SH-SY5Y (cell line): Measurements from ENCODE around the gene TRIM48.
"Not testable (repeated sequence)": the region's sequence is repeated elsewhere in the genome, so short reads cannot be mapped to it uniquely, and the experiment has no call there.

ENCODE experiments used
- GATA2 ChIP-seq: IDR thresholded peaks from 2 replicates; pipeline ENCODE4 v1.6.1; 2011; ENCODE audit warnings: mild to moderate bottlenecking, low read depth, low read length
- GATA3 ChIP-seq: IDR thresholded peaks from 2 replicates; pipeline ENCODE4 v1.6.1; 2011; ENCODE audit warnings: low read depth, mild to moderate bottlenecking, low read length, moderate library complexity

Gene TRIM48

GRCh38 chr11:55261855-55262254, at the start of gene TRIM48:
Gene TRIM48, plus strand, starts transcription at chr11:55262155. Its CDS starts 113 bp downstream, at chr11:55262268.
- TF ChIP-seq GATA2, GATA3: not testable (repeated sequence)

- TF ChIP-seq GATA2 (no peak), GATA3 (no peak)
These were observed 1.1 kb downstream of the TRIM48 start for GRCh38 chr11:55263081-55263480.
